UCSD-AML1 (cell line): ENCODE data around the gene OR4D2.
"Not testable (repeated sequence)": the region's sequence is repeated elsewhere in the genome, so short reads cannot be mapped to it uniquely, and the experiment has no call there.

Experiments
- DNase-seq: peaks from one replicate; lab custom pipeline; 2025; ENCODE audit not compliant: unreplicated experiment; lab: John Stamatoyannopoulos, UW

Gene OR4D2

GRCh38 chr17:58166682-58167081 is at the start of gene OR4D2:
OR4D2 (plus strand) TSS chr17:58166982; CDS start chr17:58169656, 2,674 bp downstream.
- DNase-seq: no peak

GRCh38 chr17:58117382-58117781 is 49.4 kb upstream of the OR4D2 start:
- DNase-seq: no peak

- no peak for DNase-seq
These were observed 47.3 kb upstream of the OR4D2 start for GRCh38 chr17:58119491-58119890.

GRCh38 chr17:58120195-58120822 is 46.5 kb upstream of the OR4D2 start:
- no peak for DNase-seq

GRCh38 chr17:58121925-58122324 is 44.9 kb upstream of the OR4D2 start:
- DNase-seq: no peak

- no peak for DNase-seq
These were observed 38.9 kb upstream of the OR4D2 start for GRCh38 chr17:58127846-58128245.

- not testable (repeated sequence) for DNase-seq
These were observed 34.1 kb upstream of the OR4D2 start for GRCh38 chr17:58132697-58133096.

GRCh38 chr17:58136669-58137279 is 30.0 kb upstream of the OR4D2 start:
- no peak for DNase-seq

GRCh38 chr17:58141505-58141904 is 25.3 kb upstream of the OR4D2 start:
- DNase-seq: no peak

- not testable (repeated sequence) for DNase-seq
These were observed 23.4 kb upstream of the OR4D2 start for GRCh38 chr17:58143335-58143734.

GRCh38 chr17:58144801-58145200 is 22.0 kb upstream of the OR4D2 start:
- no peak for DNase-seq

GRCh38 chr17:58147930-58148434 is 18.8 kb upstream of the OR4D2 start, which contains the start of gene OR4D1:
OR4D1 (plus strand) TSS chr17:58148384; CDS start chr17:58155154, 6,770 bp downstream.
- DNase-seq: no peak

- DNase-seq: no peak
These were observed 18.2 kb upstream of the OR4D2 start for GRCh38 chr17:58148609-58149008.

- DNase-seq: no peak
These were observed 16.4 kb upstream of the OR4D2 start for GRCh38 chr17:58150394-58150793.

GRCh38 chr17:58153046-58153445 is 13.7 kb upstream of the OR4D2 start:
- peak; percentile 52 for DNase-seq

- no peak for DNase-seq
These were observed 13.1 kb upstream of the OR4D2 start for GRCh38 chr17:58153671-58154070.

GRCh38 chr17:58156839-58157803 is 9.7 kb upstream of the OR4D2 start:
- no peak for DNase-seq

GRCh38 chr17:58158181-58158580 is 8.6 kb upstream of the OR4D2 start:
- no peak for DNase-seq

- no peak for DNase-seq
These were observed 5.2 kb upstream of the OR4D2 start for GRCh38 chr17:58161566-58161965.

GRCh38 chr17:58165981-58166380 is 801 bp upstream of the OR4D2 start:
- no peak for DNase-seq

GRCh38 chr17:58170622-58171021 is 3.8 kb downstream of the OR4D2 start:
- no peak for DNase-seq
